Stimulated activated memory B cell treated with anti-CD40 and anti-IgM and Interleukin-4, amounts not matched to agents 10 μg/mL and 1 μg/mL and 100 μg/mL, for 72 hours (primary cell): ENCODE data around the gene GIT2.
"Not testable (repeated sequence)": the region's sequence is repeated elsewhere in the genome, so short reads cannot be mapped to it uniquely, and the experiment has no call there.

ENCODE experiments used
- ATAC-seq: fragments of 150-1000 bp; cut with Tn5 transposase; 2 replicates; pipeline ENCODE4 v1.10.0; 2021
- H3K27ac Mint-ChIP-seq: one replicate; pipeline ENCODE4 v1.8.0; 2022; ENCODE audit warnings: mild to moderate bottlenecking, mixed read lengths
- H3K27me3 Mint-ChIP-seq: one replicate; pipeline ENCODE4 v1.8.0; 2022; ENCODE audit warnings: mixed read lengths
- H3K36me3 Mint-ChIP-seq: one replicate; pipeline ENCODE4 v1.8.0; 2022; ENCODE audit warnings: mixed read lengths
- H3K4me1 Mint-ChIP-seq: one replicate; pipeline ENCODE4 v1.8.0; 2022; ENCODE audit warnings: mixed read lengths
- H3K4me3 Mint-ChIP-seq: one replicate; pipeline ENCODE4 v1.8.0; 2022; ENCODE audit warnings: mild to moderate bottlenecking, moderate library complexity, mixed read lengths
- H3K9me3 Mint-ChIP-seq: one replicate; pipeline ENCODE4 v1.8.0; 2022; ENCODE audit warnings: mixed read lengths

The GIT2 gene

DNA sequence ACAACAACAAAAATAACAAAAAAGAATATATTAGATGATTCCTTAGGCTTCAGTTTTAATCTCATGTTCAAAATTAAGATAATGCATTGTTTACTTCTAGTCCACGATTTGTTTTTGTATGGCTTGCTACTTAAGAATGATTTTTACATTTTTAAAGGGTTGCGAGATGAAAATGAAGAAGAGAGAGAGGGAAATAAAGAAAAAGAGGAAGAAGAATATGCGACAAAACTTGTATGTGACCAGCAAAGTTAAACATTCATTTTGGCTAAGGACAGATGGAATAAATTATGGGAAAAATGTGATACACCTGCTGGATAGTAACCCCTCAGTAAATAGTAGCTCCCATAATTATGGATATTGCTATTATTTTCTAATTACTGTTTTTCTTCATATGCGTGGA lies 1.2 kb upstream of the GIT2 start:
- no peaks in the 10 kb centered on the region for H3K27me3 Mint-ChIP-seq
- H3K27ac Mint-ChIP-seq: peak overlapping the region; percentile 98
- ATAC-seq: no peak
- peaks cover 54% of the 10 kb centered on the region for H3K4me1 Mint-ChIP-seq
- no peaks in the 10 kb centered on the region for H3K9me3 Mint-ChIP-seq
- H3K36me3 Mint-ChIP-seq: peaks cover 5% of the 10 kb centered on the region
- H3K4me3 Mint-ChIP-seq: peak overlapping the region; percentile 87

DNA sequence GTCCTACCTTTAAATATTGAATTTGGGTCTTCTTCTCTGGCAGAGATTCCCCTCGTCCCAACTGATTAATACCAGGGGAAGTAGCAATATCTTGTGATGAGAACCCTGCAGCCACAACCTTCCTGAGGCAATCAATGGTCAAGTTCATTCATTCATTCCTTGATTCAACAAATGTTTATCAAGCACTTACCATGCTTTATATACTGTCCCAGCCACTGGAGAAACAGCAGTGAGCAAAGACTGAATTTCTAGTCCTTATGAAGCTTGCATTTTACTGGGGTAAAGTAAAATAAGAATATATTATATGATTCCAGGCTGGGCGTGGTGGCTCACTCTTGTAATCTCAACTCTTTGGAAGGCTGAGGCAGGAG lies 300 bp upstream of the GIT2 start:
- Mint-ChIP-seq H3K4me1 (peaks cover 49% of the 10 kb centered on the region), H3K27me3 (no peaks in the 10 kb centered on the region), H3K36me3 (peaks cover 5% of the 10 kb centered on the region), H3K4me3 (peak overlapping the region; percentile 90), H3K9me3 (no peaks in the 10 kb centered on the region), H3K27ac (peak overlapping the region; percentile 85)
- no peak for ATAC-seq

DNA sequence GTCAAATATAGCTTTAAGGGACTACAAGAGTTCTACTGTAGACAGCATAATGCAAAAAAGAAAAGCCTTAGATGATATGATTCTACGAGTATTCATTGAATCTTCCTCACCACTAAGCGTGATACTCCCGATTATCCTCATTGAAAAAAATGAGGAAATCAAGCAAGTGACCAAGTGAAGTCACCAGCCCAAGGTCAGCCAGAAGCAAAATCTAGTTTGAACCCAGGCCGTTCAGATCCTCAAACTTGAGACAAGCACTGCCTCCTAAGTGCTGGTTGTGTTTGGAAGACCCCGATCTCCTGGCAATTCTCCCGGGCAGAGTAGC lies 845 bp downstream of the GIT2 start:
- Mint-ChIP-seq H3K4me3 (peak overlapping the region; percentile 90), H3K27ac (peak overlapping the region; percentile 85), H3K36me3 (peaks cover 5% of the 10 kb centered on the region), H3K9me3 (no peaks in the 10 kb centered on the region), H3K27me3 (no peaks in the 10 kb centered on the region), H3K4me1 (peaks cover 42% of the 10 kb centered on the region)
- no peak for ATAC-seq

DNA sequence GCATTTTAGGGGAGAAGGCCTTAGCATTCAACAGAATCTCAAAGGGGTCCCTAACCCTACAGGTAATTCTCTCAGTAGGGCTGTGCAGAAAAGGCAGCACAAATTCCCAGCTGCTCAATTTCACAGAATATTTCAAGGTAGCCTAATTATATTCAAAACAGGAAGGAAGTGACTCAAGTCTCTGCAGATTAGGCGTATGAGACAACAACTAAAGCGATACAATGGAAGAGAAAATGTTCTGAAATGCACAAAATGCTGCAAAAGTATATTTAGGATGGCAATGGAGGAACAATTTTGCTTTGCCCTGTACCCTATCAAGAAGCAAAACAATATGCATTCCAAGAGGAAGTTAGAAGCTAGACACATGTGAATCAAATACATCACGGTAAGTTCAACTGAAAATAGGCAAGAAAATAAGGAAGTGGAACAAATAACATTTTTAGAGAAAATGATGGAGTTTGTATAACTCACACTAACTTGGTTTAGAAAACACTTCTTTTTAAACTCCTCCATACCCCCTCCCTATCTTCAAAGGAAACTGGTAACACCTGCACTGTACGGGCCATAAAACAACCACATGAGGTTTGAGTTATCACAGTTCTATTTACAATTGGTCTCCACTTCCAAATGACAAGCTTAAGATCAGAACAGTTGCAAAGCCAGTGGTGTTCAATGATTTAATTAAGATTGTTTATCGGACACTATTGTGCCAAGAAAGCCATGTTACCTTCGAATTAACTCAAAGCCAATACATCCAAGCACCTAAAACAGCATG lies 1.6 kb downstream of the GIT2 start:
- H3K27me3 Mint-ChIP-seq: no peaks in the 10 kb centered on the region
- peaks cover 44% of the 10 kb centered on the region for H3K4me1 Mint-ChIP-seq
- H3K36me3 Mint-ChIP-seq: peaks cover under 1% of the 10 kb centered on the region
- peak overlapping the region; percentile 90 for H3K4me3 Mint-ChIP-seq
- H3K27ac Mint-ChIP-seq: peak overlapping the region; percentile 85
- no peak for ATAC-seq
- H3K9me3 Mint-ChIP-seq: no peaks in the 10 kb centered on the region

DNA sequence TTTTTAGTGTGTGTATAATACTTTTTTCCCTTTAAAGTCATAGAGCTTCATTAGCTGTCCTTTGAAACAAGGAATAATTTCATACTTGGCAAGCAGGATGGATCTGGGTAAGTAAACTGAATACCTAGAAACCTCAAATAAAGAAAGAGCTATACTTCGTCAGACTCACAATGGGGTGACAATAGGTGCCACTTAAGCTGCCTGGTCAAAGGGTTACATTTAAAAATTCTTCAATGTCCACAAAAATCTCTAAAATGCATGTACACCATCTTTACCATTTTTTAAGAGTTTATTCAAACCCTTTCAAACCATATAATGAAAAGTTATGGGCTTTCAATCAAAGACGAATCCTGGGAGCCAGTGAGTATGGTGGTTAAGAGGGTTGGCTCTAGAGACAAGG lies 3.1 kb downstream of the GIT2 start:
- Mint-ChIP-seq H3K4me3 (no peak overlapping the region), H3K27ac (no peak overlapping the region), H3K9me3 (no peaks in the 10 kb centered on the region), H3K36me3 (peaks cover 10% of the 10 kb centered on the region), H3K27me3 (no peaks in the 10 kb centered on the region), H3K4me1 (peaks cover 43% of the 10 kb centered on the region)
- no peak for ATAC-seq

DNA sequence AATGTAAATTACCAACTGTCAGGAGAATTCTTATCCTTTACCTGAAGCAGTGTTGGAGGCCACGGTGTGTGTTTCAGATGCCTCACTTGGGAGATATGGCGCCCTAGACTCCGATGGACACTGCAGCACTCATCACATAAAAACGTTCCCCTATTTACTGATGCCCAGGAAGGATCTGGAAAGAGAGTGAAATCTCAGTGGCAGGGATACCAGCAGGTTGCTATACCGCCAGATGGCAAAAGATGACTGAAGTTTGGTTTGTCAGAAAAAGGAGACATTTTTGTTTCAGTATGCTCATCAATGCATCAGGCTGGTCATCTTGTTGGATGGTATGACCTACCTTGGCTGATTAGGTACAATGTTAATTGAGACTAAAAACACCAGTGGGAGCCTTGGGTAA lies 4.6 kb downstream of the GIT2 start:
- no peaks in the 10 kb centered on the region for H3K9me3 Mint-ChIP-seq
- no peak overlapping the region for H3K27ac Mint-ChIP-seq
- no peaks in the 10 kb centered on the region for H3K27me3 Mint-ChIP-seq
- H3K4me3 Mint-ChIP-seq: no peak overlapping the region
- peaks cover 32% of the 10 kb centered on the region for H3K4me1 Mint-ChIP-seq
- peaks cover 10% of the 10 kb centered on the region for H3K36me3 Mint-ChIP-seq
- ATAC-seq: no peak

DNA sequence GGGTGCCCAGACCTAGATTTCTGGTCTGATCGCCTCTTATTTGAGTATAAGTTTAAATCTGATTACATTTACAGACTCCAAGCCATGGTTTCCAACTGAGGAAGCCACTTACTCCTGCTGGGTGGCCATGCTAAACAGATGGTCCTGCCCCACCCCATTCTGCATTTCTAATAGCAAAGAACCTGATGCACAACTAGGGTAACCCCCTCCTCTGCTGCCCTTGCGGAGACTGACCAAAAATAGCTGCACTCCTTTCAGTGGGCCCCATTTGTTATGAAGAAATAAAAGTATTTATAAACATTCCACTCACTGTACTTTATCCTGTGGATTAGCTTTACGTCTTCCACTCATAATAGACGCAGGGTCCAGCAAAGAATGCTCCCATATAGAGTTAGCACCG lies 6.8 kb downstream of the GIT2 start:
- peaks cover 20% of the 10 kb centered on the region for H3K36me3 Mint-ChIP-seq
- H3K4me1 Mint-ChIP-seq: peaks cover 31% of the 10 kb centered on the region
- no peak for ATAC-seq
- H3K27me3 Mint-ChIP-seq: no peaks in the 10 kb centered on the region
- no peak overlapping the region for H3K27ac Mint-ChIP-seq
- H3K9me3 Mint-ChIP-seq: no peaks in the 10 kb centered on the region
- H3K4me3 Mint-ChIP-seq: no peak overlapping the region

DNA sequence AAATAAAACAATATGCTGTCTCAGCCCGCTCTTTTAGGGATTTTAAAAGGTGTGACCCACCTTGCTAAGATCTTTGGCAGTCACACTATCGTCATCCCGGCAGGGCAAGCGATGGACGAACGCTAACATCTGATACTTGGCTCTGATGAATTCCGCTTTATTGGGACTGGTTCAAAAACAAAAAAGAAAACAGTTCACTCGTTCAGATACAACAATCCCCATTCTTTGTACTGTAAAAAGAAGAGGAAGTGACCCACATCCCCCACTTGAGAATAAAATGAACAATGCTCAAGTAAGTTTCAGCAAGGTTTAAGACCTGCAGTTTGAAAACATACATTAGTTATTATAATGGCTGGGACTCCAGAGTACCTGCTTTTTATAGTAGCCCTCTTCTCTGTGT lies 7.3 kb downstream of the GIT2 start:
- Mint-ChIP-seq H3K4me3 (no peak overlapping the region), H3K27ac (no peak overlapping the region), H3K9me3 (no peaks in the 10 kb centered on the region), H3K27me3 (no peaks in the 10 kb centered on the region), H3K36me3 (peaks cover 20% of the 10 kb centered on the region), H3K4me1 (peaks cover 27% of the 10 kb centered on the region)
- no peak for ATAC-seq

DNA sequence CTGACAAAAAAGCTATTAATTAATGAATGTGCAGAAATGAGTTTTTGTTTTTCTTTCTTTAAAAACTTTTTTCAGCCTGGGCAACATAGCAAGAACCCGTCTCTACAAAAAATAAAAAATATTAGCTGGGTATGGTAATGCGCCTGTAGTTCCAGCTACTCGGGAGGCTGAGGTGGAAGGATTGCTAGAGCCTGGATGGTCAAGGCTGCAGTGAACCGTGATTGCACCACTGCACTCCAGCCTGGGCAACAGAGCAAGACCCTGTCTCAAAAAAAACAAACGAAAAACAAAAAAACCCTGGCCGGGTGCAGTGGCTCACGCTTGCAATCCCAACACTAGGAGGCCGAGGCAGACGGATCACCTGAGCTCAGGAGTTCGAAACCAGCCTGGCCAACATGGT lies 7.9 kb downstream of the GIT2 start:
- ATAC-seq: no peak

DNA sequence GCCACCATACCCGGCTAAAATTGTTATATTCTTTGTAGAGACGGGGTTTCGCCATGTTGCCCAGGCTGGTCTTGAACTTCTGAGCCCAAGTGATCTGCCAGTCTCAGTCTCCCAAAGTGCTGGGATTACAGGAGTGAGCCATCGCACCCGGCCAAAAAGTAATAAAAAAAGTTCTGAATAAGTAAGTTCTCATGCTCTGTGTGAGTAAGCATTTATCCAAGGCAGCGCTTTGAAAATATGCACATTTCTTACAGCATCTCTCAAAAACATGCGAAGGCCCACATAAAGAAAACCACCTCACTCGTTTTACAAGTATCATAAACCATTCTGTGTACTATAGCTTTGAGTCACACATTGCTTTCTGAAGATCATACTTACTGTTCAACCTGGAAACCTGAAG lies 8.6 kb downstream of the GIT2 start:
- ATAC-seq: no peak
- Mint-ChIP-seq H3K9me3 (no peaks in the 10 kb centered on the region), H3K36me3 (peaks cover 29% of the 10 kb centered on the region), H3K4me3 (no peak overlapping the region), H3K4me1 (peaks cover 17% of the 10 kb centered on the region), H3K27ac (no peak overlapping the region), H3K27me3 (no peaks in the 10 kb centered on the region)

More for the DNA sequence above, 7.9 kb downstream of the GIT2 start:
- Mint-ChIP-seq H3K27me3 (no peaks in the 10 kb centered on the region), H3K9me3 (no peaks in the 10 kb centered on the region), H3K27ac (no peak overlapping the region), H3K4me3 (no peak overlapping the region), H3K36me3 (peaks cover 23% of the 10 kb centered on the region), H3K4me1 (peaks cover 24% of the 10 kb centered on the region)

DNA sequence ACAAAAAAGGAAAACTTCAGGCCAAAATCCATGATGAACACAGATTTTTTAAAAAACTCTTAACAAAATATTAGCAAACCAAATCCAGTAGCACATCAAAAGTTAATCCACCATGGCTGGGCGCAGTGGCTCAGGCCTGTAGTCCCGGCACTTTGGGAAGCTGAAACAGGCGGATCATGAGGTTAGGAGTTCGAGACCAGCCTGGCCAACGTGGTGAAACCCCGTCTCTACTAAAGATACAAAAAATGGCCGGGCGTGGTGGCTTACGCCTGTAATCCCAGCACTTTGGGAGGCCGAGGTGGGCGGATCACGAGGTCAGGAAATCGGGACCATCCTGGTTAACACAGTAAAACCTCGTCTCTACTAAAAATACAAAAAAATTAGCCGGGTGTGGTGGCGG lies 9.9 kb downstream of the GIT2 start:
- H3K9me3 Mint-ChIP-seq, ATAC-seq, H3K4me3 Mint-ChIP-seq, H3K27me3 Mint-ChIP-seq, H3K27ac Mint-ChIP-seq: not testable (repeated sequence)
- Mint-ChIP-seq H3K36me3 (peaks cover 38% of the 10 kb centered on the region), H3K4me1 (peaks cover 15% of the 10 kb centered on the region)

DNA sequence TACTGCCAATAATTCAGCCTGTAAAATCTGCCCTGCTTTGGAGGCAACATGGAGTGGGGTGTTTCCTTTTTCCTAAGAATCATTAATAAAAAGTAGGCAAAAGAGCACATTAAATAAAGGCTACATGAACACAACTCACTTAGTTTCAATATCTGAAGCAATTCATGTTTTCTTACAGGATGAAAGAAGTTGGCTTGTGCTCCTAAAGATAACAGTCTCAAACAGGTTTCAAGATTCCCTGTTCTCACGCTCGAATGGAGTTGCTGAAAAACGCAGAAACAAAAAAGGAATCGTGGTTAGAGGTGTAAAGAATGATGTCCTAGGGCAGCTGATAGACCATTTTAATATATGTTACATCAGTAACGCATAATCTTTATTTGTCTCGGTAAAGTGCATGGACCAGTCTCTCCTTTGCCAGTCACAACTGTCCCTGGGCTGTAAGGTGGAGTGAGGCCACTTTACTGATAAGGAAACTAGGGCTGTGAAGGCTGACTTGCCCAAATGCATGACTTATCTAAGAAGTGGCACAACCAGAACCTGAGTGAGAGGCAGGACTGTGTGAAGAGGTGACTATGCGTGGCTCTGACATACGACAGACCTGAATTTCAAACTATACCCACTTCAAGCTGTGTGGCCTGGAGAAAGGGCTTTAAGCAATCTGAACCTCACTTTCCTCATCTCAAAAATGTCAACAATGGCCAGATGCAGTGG lies 12.6 kb downstream of the GIT2 start:
- H3K27ac Mint-ChIP-seq: no peak overlapping the region
- peaks cover 17% of the 10 kb centered on the region for H3K4me1 Mint-ChIP-seq
- peaks cover 1% of the 10 kb centered on the region for H3K9me3 Mint-ChIP-seq
- no peak overlapping the region for H3K4me3 Mint-ChIP-seq
- no peak for ATAC-seq
- H3K36me3 Mint-ChIP-seq: peaks cover 45% of the 10 kb centered on the region
- H3K27me3 Mint-ChIP-seq: no peaks in the 10 kb centered on the region

DNA sequence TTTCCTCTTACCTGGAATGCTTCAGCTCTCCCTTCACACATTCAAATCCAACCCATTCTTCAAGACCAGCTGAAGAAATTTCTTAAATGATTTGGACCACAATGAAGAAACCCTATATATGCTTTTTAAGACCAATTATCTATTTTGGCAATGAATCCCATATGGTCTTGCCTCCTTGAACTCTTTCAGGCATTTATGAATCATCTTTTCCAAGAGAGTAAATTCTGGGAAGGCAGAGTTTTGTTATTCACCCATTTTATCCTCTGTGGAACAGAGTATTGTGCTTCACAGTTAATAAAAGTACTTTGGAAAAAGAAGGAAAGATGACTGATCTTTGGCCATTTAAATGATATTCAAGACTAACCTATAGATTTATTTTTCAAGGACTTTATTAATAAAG lies 14.0 kb downstream of the GIT2 start:
- Mint-ChIP-seq H3K27me3 (no peaks in the 10 kb centered on the region), H3K36me3 (peaks cover 59% of the 10 kb centered on the region), H3K27ac (peak overlapping the region; percentile 31), H3K4me3 (no peak overlapping the region), H3K4me1 (peaks cover 22% of the 10 kb centered on the region), H3K9me3 (peaks cover 4% of the 10 kb centered on the region)
- ATAC-seq: no peak

DNA sequence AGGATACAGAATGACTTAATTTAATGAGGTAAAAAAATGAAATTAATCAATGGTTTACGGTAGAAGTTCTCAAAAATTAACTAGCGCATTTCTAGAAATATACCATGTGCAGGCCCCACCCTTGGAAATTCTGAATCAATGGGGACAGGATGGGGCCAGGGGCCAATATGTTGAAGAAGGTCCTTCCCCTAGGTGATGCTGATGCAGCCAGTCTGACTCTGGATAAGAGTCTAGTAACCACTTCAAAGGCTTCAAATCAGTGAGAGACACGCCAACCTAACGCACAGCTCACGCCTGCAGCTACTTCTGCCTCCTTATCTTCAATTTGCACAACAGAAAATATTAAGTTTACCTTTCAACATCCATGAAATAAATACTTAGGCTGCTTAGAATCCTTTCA lies 14.9 kb downstream of the GIT2 start:
- peaks cover 65% of the 10 kb centered on the region for H3K36me3 Mint-ChIP-seq
- ATAC-seq: no peak
- no peaks in the 10 kb centered on the region for H3K27me3 Mint-ChIP-seq
- H3K9me3 Mint-ChIP-seq: peaks cover 4% of the 10 kb centered on the region
- peak overlapping the region; percentile 31 for H3K27ac Mint-ChIP-seq
- peaks cover 22% of the 10 kb centered on the region for H3K4me1 Mint-ChIP-seq
- H3K4me3 Mint-ChIP-seq: no peak overlapping the region

DNA sequence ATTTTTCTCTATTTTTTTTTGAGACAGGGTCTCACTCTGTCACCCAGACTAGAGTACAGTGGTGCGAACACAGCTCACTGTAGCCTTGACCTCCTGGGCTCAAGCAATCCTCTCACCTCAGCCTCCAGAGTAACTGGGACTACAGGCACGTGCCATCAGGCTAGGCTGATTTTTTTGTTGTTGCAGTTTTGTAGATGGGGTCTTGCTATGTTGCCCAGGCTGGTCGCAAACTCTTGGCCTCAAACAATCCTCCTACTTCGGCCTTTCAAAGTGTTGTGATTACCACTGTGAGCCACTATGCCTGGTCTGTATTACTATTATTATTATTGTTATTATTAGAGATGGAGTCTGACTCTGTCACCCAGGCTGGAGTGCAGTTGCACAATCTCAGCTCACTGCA lies 23.3 kb downstream of the GIT2 start:
- no peak for ATAC-seq
- Mint-ChIP-seq H3K4me3 (no peak overlapping the region), H3K27me3 (no peaks in the 10 kb centered on the region), H3K4me1 (peaks cover 17% of the 10 kb centered on the region), H3K36me3 (peaks cover 52% of the 10 kb centered on the region), H3K27ac (peak overlapping the region; percentile 77), H3K9me3 (no peaks in the 10 kb centered on the region)

DNA sequence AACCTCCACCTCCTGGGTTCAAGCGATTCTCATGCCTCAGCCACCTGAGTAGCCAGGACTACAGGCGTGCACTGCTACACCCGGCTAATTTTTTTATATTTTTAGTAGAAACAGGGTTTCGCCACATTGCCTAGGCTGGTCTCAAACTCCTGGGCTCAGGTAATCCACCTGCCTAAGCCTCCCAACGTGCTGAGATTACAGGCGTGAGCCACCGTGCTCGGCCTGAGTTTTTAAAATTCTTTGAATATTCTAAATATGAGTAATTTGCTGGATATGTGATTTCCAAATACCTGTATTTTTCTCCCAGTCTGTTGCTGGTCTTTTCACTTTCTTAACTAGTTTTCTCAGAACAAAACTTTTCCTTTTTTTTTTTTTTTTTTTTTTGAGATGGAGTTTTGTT lies 27.4 kb downstream of the GIT2 start:
- H3K4me3 Mint-ChIP-seq: no peak overlapping the region

More for the DNA sequence above, 27.4 kb downstream of the GIT2 start:
- no peak for ATAC-seq
- H3K27ac Mint-ChIP-seq: no peak overlapping the region
- H3K27me3 Mint-ChIP-seq: no peaks in the 10 kb centered on the region
- peaks cover 40% of the 10 kb centered on the region for H3K36me3 Mint-ChIP-seq
- H3K4me1 Mint-ChIP-seq: peaks cover 22% of the 10 kb centered on the region
- H3K9me3 Mint-ChIP-seq: no peaks in the 10 kb centered on the region
